ENCODE results near the gene MIA. TPM values are rescaled to one million over a fixed set of nuclear protein-coding genes. Genes with fewer than 3 reads are reported as not detected.

Gene MIA
- total RNA-seq (2022; extraction: Qiagen RNA extraction), result 0.30 to 0.33 TPM in 2 of 5 replicates, not detected in the others

DNA sequence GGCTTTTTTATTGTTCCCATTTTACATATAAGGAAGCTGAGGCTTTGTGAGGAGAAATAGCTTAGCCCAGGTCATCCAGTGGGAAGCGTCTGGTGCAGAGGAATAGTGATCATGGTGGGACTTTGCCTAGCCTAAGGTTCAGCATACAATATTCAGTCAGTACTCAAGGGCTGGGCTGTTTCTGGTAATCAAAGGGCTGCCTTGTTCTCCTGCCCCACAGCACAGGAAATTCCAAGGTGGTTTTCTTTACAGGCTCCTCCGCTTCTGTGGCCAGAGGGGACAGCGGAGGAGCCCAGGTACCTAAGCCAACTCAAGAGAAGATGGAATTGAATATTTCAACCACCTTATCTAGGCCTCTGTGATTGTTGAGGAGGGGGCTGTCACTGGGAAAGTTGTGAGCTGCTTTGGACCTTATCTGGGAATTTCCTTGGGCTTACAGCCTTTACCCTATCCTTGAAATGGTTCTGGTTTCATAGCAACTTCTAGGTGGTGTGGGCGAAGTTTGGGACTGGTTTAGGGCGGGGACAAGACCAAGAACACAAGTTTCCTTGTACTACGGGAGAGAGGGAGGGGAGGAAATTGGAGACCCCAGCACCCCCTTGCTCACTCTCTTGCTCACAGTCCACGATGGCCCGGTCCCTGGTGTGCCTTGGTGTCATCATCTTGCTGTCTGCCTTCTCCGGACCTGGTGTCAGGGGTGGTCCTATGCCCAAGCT, at the start of gene MIA:
TSS of gene MIA (plus strand) at position 606 of the 716 bp plus-strand sequence. CDS start at position 628, 22 bp downstream.

GRCh38 chr19:40750058-40750873, 25.1 kb upstream of the MIA start, which contains the start of gene ACTMAP:
ACTMAP (minus strand) TSS chr19:40750477; CDS start chr19:40749803, 674 bp downstream.

DNA sequence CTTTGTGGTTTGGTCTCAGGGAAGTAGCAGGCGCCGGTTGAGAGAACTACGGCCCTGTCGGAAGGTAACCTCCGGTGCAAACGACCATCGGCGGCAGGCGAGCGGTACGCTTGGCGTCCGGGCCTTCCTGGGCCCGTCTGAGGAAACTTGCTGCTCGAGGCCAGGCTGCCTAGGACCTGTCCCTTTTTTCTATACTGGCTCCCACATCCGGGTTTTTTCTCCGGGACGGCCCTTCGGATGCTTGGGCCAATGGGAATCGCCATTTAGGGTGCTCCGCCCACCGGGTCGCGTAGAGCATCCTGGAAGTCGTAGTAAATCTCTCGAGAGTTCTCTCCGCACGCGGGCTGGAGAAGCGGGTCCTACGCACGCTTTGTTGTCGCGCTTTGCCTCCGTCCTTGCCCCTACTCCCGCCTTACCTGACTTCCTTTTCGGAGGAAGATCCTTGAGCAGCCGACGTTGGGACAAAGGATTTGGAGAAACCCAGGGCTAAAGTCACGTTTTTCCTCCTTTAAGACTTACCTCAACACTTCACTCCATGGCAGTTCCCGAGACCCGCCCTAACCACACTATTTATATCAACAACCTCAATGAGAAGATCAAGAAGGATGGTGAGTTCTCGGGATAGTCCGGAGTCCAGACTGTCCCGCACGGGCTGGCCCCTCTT, 24.3 kb upstream of the MIA start, which contains the start of gene SNRPA:
TSS of gene SNRPA (plus strand) at position 330 of the 664 bp plus-strand sequence. CDS start at position 536, 206 bp downstream.

GRCh38 chr19:40777937-40778705, 2.8 kb downstream of the MIA start, which contains the start of gene RAB4B:
RAB4B (plus strand) TSS chr19:40778247; CDS start chr19:40778376, 129 bp downstream.

GRCh38 chr19:40798683-40799557, 23.6 kb downstream of the MIA start, which contains the start of gene EGLN2:
EGLN2 (plus strand) TSS chr19:40799191; CDS start chr19:40800573, 1,382 bp downstream.

Other genes with a start within 250 kb of the MIA start
- gene SHKBP1, start 198.6 kb upstream of the MIA start, total RNA-seq (2022; extraction: Qiagen RNA extraction), result 93.3 to 152 TPM (median 136 TPM) in 5 replicates
- gene LTBP4, start 174.2 kb upstream of the MIA start, total RNA-seq (2022; extraction: Qiagen RNA extraction), result 34.3 to 57.2 TPM (median 46.2 TPM) in 5 replicates
- 52.1 to 81.6 TPM (median 75.1 TPM) in 5 replicates for gene NUMBL, start 84.9 kb upstream of the MIA start, total RNA-seq (2022; extraction: Qiagen RNA extraction)
- gene COQ8B, start 58.6 kb upstream of the MIA start, total RNA-seq (2022; extraction: Qiagen RNA extraction), result 75.4 to 105 TPM (median 92.9 TPM) in 5 replicates
- gene ITPKC, start 58.4 kb upstream of the MIA start, total RNA-seq (2022; extraction: Qiagen RNA extraction), result 36.4 to 49.8 TPM (median 45.3 TPM) in 5 replicates
- 15.5 to 21.3 TPM (median 19.0 TPM) in 5 replicates for gene ACTMAP, start 25.0 kb upstream of the MIA start, total RNA-seq (2022; extraction: Qiagen RNA extraction)
- gene SNRPA, start 24.3 kb upstream of the MIA start, total RNA-seq (2022; extraction: Qiagen RNA extraction), result 159 to 177 TPM (median 172 TPM) in 5 replicates
- 14.9 to 18.5 TPM (median 16.9 TPM) in 5 replicates for gene RAB4B, start 2.7 kb downstream of the MIA start, total RNA-seq (2022; extraction: Qiagen RNA extraction)
- gene EGLN2, start 23.7 kb downstream of the MIA start, total RNA-seq (2022; extraction: Qiagen RNA extraction), result 74.3 to 103 TPM (median 97.3 TPM) in 5 replicates
- 0.07 TPM in 1 of 5 replicates, not detected in the others for gene CYP2A6, start 74.9 kb downstream of the MIA start, total RNA-seq (2022; extraction: Qiagen RNA extraction)
- gene CYP2A7, start 106.7 kb downstream of the MIA start, total RNA-seq (2022; extraction: Qiagen RNA extraction), result not detected in 5 replicates
- 0.04 TPM in 1 of 5 replicates, not detected in the others for gene CYP2B6, start 215.8 kb downstream of the MIA start, total RNA-seq (2022; extraction: Qiagen RNA extraction)

Measured in A549 treated with dexamethasone at 1 μM for 4 hours (cell line).